Ramos (cell line): ENCODE measurements around the gene VPS13D.
"Not testable (repeated sequence)": the region's sequence is repeated elsewhere in the genome, so short reads cannot be mapped to it uniquely, and the experiment has no call there.

Experiments
- in situ Hi-C: fragments of 300-500 bp; cut with MboI; formaldehyde crosslinking; loops from one replicate; pipeline ENCODE4 v1.14.3; 2022; ENCODE audit warnings: low sequenced_read_pairs; ENCODE audit not compliant: unreplicated experiment

Gene VPS13D

DNA sequence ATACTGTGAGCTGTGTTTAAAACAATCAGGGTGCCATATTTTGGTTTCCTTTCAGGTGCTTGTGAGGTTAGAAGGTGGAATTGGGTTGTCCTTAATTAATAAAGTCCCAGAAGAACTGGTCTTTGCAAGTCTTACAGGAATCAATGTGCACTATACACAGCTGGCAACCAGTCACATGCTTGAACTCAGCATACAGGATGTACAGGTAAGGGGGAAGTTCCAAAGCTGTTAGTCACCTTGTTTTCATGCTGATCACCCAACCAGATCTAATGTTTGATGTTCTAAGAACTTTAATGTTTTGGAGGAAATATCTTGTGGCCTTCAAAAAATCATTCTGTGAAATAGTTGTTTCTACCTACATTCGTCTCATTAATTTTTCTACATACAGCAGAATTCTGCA, 156.3 kb downstream of the VPS13D start:
- in situ Hi-C loops: no loop called here

DNA sequence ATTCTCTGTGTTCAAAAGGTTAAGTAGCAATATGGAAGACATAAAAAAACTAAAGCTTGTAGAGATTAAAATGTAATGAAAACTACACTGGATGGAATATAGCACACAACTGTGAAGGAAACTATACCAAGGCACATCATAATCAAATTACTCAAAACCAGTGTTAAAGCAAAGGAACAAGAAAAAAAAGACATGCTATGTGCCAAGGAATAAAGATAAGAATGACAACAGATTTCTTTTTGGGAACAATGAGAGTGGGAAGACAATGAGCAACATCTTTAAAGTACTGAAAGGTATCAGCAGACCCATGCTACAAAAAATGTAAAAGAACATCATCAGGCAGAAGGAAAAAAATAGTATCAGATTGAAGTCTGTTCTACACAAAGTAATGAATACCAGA, 157.8 kb downstream of the VPS13D start:
- in situ Hi-C loops: no loop called here

DNA sequence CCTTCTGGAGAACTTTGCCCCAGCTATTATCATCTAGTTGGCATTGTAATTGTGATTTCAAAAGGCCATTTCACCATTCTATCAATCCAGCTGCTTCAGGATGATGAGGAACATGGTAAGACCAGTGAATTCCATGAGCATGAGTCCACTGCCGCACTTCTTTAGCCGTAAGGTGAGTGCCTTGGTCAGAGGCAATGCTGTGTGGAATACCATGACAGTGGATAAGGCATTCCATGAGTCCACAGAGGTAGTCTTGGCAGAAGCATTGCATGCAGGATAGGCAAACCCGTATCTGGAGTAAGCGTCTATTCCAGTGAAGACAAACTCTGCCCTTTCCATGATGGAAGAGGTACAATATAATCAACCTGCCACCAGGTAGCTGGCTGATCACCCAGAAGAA, 160.5 kb downstream of the VPS13D start:
- in situ Hi-C loops: not testable (repeated sequence)

- in situ Hi-C loops: no loop called here
Observed at GRCh38 chr1:12397462-12398450, 167.9 kb downstream of the VPS13D start.

GRCh38 chr1:12398479-12398878, 168.6 kb downstream of the VPS13D start:
- in situ Hi-C loops: no loop called here

- in situ Hi-C loops: no loop called here
Observed at GRCh38 chr1:12400027-12400693, 170.3 kb downstream of the VPS13D start.

DNA sequence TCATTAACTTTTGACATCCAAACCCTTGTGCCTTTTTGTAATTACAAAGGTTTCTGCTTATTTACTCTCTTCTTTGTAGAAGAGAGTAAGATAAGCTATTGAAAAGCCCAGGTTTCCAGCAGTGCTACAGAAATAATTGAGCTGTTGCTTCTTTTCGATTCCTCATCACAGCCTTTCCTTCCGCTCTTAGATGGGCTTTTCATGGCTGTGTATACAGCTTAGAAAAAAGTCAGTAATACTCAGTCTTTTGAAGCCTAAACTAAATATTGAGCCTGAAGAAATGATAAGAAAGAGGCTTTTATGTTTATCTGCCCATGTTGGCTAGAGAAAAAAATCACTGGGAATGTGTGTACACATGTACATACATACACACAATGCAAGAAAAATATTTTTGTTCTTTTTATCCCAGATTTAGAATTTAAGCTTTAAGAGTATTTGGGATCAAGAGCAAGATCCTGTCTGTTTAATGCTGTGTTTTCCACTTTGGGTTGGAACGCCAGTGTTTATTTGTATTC, 172.4 kb downstream of the VPS13D start:
- in situ Hi-C loops: no loop called here

GRCh38 chr1:12402842-12403241, 173.0 kb downstream of the VPS13D start:
- in situ Hi-C loops: no loop called here

GRCh38 chr1:12404918-12405317, 175.1 kb downstream of the VPS13D start:
- in situ Hi-C loops: no loop called here

- in situ Hi-C loops: no loop called here
Observed at GRCh38 chr1:12405325-12406210, 175.7 kb downstream of the VPS13D start.

DNA sequence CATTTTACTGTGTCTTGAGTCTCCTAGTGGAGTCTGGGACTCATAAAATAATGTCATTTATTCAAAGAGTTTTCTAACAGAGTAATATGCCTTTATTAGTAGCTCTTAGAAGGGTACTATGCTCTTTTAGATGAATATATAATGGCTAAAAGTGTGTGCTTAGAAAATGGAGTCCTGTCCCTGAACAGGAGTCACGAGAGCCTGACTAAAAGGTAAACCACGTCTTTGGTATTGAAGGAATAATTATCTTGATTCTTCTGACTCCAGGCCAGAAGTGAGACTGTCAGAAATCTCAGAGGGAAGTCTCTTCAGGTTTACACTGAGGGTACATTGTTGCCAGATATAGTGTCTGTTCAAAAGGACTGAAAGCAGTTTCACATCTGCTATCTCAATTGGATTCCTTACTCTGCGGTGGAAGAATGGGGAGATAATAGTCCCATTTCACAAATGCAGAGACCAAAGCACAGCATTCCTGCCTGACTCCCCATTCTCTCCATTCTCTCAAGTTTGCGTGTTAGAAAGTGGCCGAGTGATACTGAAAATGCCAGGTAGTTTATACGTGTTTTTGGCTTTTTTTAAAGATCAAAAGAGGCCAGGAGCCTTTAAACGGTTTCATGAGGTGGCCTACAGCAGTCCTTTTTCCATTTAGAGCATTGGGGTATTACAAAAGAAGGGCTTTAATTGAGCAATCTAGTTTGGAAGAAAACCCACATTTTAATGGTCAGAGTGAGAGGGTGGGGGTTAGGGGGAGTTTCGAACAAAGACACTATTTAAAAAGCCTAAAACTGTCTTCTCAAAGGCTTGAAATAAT, 176.6 kb downstream of the VPS13D start:
- in situ Hi-C loops: no loop called here

GRCh38 chr1:12407050-12407961, 177.5 kb downstream of the VPS13D start:
- in situ Hi-C loops: no loop called here

DNA sequence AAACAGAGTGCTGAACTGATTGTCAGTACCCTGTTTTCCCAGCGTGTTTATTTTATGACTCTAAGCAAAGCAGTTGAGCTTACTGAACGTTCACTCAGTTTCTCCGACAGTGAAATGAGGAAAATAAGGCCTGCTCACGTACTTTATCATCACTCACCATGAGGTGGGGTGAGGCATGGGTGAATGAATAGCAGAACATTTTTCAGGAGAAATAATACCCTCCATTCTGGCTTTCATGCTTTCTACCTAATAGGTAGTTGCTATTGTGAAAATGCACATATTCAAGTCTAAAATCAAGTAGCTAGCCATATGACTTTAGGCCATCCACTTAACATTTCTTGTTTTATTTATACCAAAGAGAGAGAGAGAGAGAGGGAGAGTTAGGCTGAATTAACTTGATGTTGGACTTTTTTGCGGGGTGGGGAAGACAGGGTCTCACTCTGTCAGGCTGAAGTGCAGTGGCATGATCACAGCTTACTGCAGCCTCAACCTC, 178.2 kb downstream of the VPS13D start:
- in situ Hi-C loops: no loop called here

GRCh38 chr1:12408662-12409061, 178.8 kb downstream of the VPS13D start:
- in situ Hi-C loops: no loop called here

- in situ Hi-C loops: no loop called here
Observed at GRCh38 chr1:12409681-12410080, 179.9 kb downstream of the VPS13D start.

- in situ Hi-C loops: no loop called here
Observed at GRCh38 chr1:12410351-12410750, 180.5 kb downstream of the VPS13D start.

DNA sequence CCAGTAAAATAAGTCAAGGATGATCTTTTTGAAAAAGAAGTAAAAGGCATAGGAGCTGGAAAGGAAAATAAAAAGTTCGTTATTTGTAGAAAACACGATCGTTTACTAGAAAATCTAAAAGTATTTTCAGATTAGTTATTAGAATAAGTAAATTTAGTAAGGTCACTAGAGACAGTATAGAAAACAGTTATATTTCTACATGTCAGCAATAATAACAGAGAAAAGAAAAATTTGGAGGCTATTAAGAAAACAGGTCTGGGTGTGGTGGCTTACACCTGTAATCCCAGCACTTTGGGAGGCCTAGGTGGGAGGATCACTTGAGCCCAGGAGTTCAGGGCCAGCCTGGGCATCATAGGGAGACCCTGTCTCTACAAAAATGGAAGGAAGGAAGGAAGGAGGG, 181.3 kb downstream of the VPS13D start:
- in situ Hi-C loops: no loop called here

- in situ Hi-C loops: no loop called here
Observed at GRCh38 chr1:12411747-12412146, 181.9 kb downstream of the VPS13D start.
